PC-3 (cell line): ENCODE results near the gene ENAH.

Experiments
- EZH2 ChIP-seq: fragments of 300-600 bp; sonication (generic); IDR thresholded peaks from one replicate; pipeline ENCODE4 v1.6.1; 2017; ENCODE audit warnings: antibody characterized with exemption, mild to moderate bottlenecking, low read length; ENCODE audit not compliant: unreplicated experiment
- EZH2phosphoT487 ChIP-seq: fragments of 300-600 bp; sonication (generic); IDR thresholded peaks from 2 replicates; pipeline ENCODE4 v1.6.1; 2018; ENCODE audit warnings: mild to moderate bottlenecking, antibody characterized with exemption, low read length, borderline replicate concordance
- TF ChIP-seq, protein P1 (sequence below): fragments of 300-600 bp; sonication (generic); conservative IDR thresholded peaks from 2 replicates; pipeline ENCODE4 v1.5.1; 2017; ENCODE audit warnings: antibody characterized with exemption, low read depth, mild to moderate bottlenecking, low read length

GRCh38 chr1:225658041-225658440 is 5.1 kb upstream of the ENAH start:
- TF ChIP-seq, protein P1, sequence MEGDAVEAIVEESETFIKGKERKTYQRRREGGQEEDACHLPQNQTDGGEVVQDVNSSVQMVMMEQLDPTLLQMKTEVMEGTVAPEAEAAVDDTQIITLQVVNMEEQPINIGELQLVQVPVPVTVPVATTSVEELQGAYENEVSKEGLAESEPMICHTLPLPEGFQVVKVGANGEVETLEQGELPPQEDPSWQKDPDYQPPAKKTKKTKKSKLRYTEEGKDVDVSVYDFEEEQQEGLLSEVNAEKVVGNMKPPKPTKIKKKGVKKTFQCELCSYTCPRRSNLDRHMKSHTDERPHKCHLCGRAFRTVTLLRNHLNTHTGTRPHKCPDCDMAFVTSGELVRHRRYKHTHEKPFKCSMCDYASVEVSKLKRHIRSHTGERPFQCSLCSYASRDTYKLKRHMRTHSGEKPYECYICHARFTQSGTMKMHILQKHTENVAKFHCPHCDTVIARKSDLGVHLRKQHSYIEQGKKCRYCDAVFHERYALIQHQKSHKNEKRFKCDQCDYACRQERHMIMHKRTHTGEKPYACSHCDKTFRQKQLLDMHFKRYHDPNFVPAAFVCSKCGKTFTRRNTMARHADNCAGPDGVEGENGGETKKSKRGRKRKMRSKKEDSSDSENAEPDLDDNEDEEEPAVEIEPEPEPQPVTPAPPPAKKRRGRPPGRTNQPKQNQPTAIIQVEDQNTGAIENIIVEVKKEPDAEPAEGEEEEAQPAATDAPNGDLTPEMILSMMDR: no peak
- no peak for TF ChIP-seq EZH2
- no peak for TF ChIP-seq EZH2phosphoT487
